ENCODE results near the gene SLC17A1.

GRCh38 chr6:25831532-25832306 is at the start of gene SLC17A1:
- TF ChIP-seq POLR2A (IDR thresholded peaks at IDR 0.05) (no peak), CTCF (IDR thresholded peaks at IDR 0.05) (no peak)

All from testis (tissue), 2 donors.